OCI-LY7 (cell line): ENCODE data around the gene GPSM1. TPM values are rescaled to one million over a fixed set of nuclear protein-coding genes. Genes with fewer than 3 reads are reported as not detected.
"Not testable (repeated sequence)": the region's sequence is repeated elsewhere in the genome, so short reads cannot be mapped to it uniquely, and the experiment has no call there.

Experiments
- BruUV-seq: library from RNA; stranded (reverse); fragments of 400-500 nt; replicated peaks from 2 replicates; lab custom pipeline; 2021; lab: Mats Ljungman, UMichigan
- CTCF ChIA-PET: fragments of 300-600 bp; sonication (Branson Sonifier 250); formaldehyde crosslinking; loops from one replicate; lab custom pipeline; 2022; ENCODE audit warnings: antibody characterized with exemption; ENCODE audit not compliant: unreplicated experiment; lab: Charles Lee
- POLR2A ChIA-PET: fragments of 300-600 bp; sonication (Branson Sonifier 250); formaldehyde crosslinking; loops from one replicate; lab custom pipeline; 2022; ENCODE audit warnings: antibody characterized with exemption; lab: Charles Lee
- DNase-seq: peaks from one replicate; pipeline ENCODE4 v3.0.0-alpha.2; 2015; ENCODE audit warnings: low spot score
- H2AFZ ChIP-seq: fragments of 200-600 bp; sonication (generic), shearing (Covaris generic); 2 replicates; pipeline ENCODE4 v1.6.1; 2014; ENCODE audit warnings: mild to moderate bottlenecking, antibody characterized with exemption, low read length, moderate library complexity
- H3K27ac ChIP-seq: fragments of 200-600 bp; sonication (generic); 2 replicates; pipeline ENCODE4 v1.5.1; 2014; ENCODE audit warnings: mixed run types, low read depth, mild to moderate bottlenecking, moderate library complexity, low read length, inconsistent platforms; ENCODE audit not compliant: poor library complexity, severe bottlenecking
- H3K36me3 ChIP-seq: fragments of 200-600 bp; sonication (generic); 2 replicates; pipeline ENCODE4 v1.6.1; 2014; ENCODE audit warnings: mild to moderate bottlenecking, antibody characterized with exemption, low read length, moderate library complexity, mixed read lengths; ENCODE audit not compliant: insufficient read depth
- H3K4me1 ChIP-seq: fragments of 200-600 bp; sonication (generic); 2 replicates; pipeline ENCODE4 v1.5.1; 2014; ENCODE audit warnings: mild to moderate bottlenecking, low read length; ENCODE audit not compliant: insufficient read depth, poor library complexity, severe bottlenecking
- H3K4me2 ChIP-seq: fragments of 200-600 bp; sonication (generic); 2 replicates; pipeline ENCODE4 v1.6.1; 2014; ENCODE audit warnings: mild to moderate bottlenecking, low read length
- H3K4me3 ChIP-seq: fragments of 200-600 bp; sonication (generic); 2 replicates; pipeline ENCODE4 v1.5.1; 2014; ENCODE audit warnings: mild to moderate bottlenecking, low read depth, low read length; ENCODE audit not compliant: poor library complexity, severe bottlenecking
- H3K79me2 ChIP-seq: fragments of 200-600 bp; sonication (generic); 2 replicates; pipeline ENCODE4 v1.6.1; 2016; ENCODE audit warnings: low read depth, mild to moderate bottlenecking, low read length, moderate library complexity, mixed read lengths; ENCODE audit not compliant: insufficient read depth
- H3K9me2 ChIP-seq: fragments of 200-600 bp; sonication (generic); 2 replicates; pipeline ENCODE4 v1.6.1; 2016; ENCODE audit warnings: mild to moderate bottlenecking, low read length, mixed read lengths; ENCODE audit not compliant: insufficient read depth
- H3K9me3 ChIP-seq: fragments of 200-600 bp; sonication (generic); 2 replicates; pipeline ENCODE4 v1.6.1; 2014; ENCODE audit warnings: mild to moderate bottlenecking, mixed run types, low read length, mixed read lengths
- H4K20me1 ChIP-seq: fragments of 200-600 bp; sonication (generic); 2 replicates; pipeline ENCODE4 v1.6.1; 2014; ENCODE audit warnings: mild to moderate bottlenecking, antibody characterized with exemption, low read length, moderate library complexity, mixed read lengths; ENCODE audit not compliant: insufficient read depth
- CTCF ChIP-seq: fragments of 200-600 bp; sonication (generic); conservative IDR thresholded peaks from 2 replicates; pipeline ENCODE4 v1.5.1; 2014; ENCODE audit warnings: mild to moderate bottlenecking, antibody characterized with exemption, low read length, moderate library complexity, mixed read lengths
- EZH2phosphoT487 ChIP-seq: fragments of 200-600 bp; sonication (generic); IDR thresholded peaks from 2 replicates; pipeline ENCODE4 v1.6.1; 2018; ENCODE audit warnings: low read depth, borderline replicate concordance, mild to moderate bottlenecking, mixed run types, antibody characterized with exemption, low read length, moderate library complexity, mixed read lengths
- intact Hi-C: fragments of 100-400 bp; cut with micrococcal nuclease; formaldehyde crosslinking; loops from one replicate; pipeline ENCODE4 v1.10.0; 2022; ENCODE audit not compliant: unreplicated experiment
- total RNA-seq, 2 experiments: library from RNA; depleted of rRNA in 1 of 2; stranded (reverse); fragments of >200 nt in 1 of 2; shearing (Covaris generic) in 1 of 2; gene quantifications; 2 replicates each; pipeline ENCODE4 v1.2.3, GENCODE V29; 2014 to 2022

The GPSM1 gene
- total RNA-seq, 2 experiments from 2014 or later: not detected

- H3K79me2 ChIP-seq: peaks cover 41% of the 10 kb centered on the region
- H3K4me1 ChIP-seq: peaks cover 41% of the 10 kb centered on the region
- CTCF ChIA-PET, H2AFZ ChIP-seq, DNase-seq, H3K9me3 ChIP-seq, POLR2A ChIA-PET, H3K9me2 ChIP-seq, BruUV-seq, H3K27ac ChIP-seq, intact Hi-C loops, H3K4me3 ChIP-seq, H4K20me1 ChIP-seq, H3K4me2 ChIP-seq: not testable (repeated sequence)
- H3K36me3 ChIP-seq: peaks cover 68% of the 10 kb centered on the region
Observed at GRCh38 chr9:136407061-136407460, 79.7 kb downstream of the GPSM1 start.

GRCh38 chr9:136407911-136408310, 80.6 kb downstream of the GPSM1 start:
- TF ChIP-seq EZH2phosphoT487: no peak
- no peak for TF ChIP-seq CTCF
- ChIA-PET POLR2A (no interaction called here), CTCF (no interaction called here)
- BruUV-seq: no TSS peak
- H3K4me1 ChIP-seq: peaks cover 43% of the 10 kb centered on the region
- no peaks in the 10 kb centered on the region for H3K9me3 ChIP-seq
- intact Hi-C loops: no loop called here
- no peaks in the 10 kb centered on the region for H3K9me2 ChIP-seq
- H3K4me2 ChIP-seq: no peak overlapping the region
- H2AFZ ChIP-seq: no peak overlapping the region
- no peak overlapping the region for H3K27ac ChIP-seq
- H3K4me3 ChIP-seq: no peak overlapping the region
- H3K36me3 ChIP-seq: peaks cover 69% of the 10 kb centered on the region
- DNase-seq: no peak
- H3K79me2 ChIP-seq: peaks cover 49% of the 10 kb centered on the region
- H4K20me1 ChIP-seq: no peaks in the 10 kb centered on the region

Other genes with a start within 250 kb of the GPSM1 start
- 0.21 and 0.38 TPM in 2 replicates for gene NACC2, start 232.2 kb upstream of the GPSM1 start, total RNA-seq (2014; rRNA removed; shearing (Covaris generic))
- 0.63 and 0.72 TPM in 2 replicates for gene NACC2, start 232.2 kb upstream of the GPSM1 start, total RNA-seq (2022)
- 38.4 and 51.0 TPM in 2 replicates for gene TMEM250, start 208.7 kb upstream of the GPSM1 start, total RNA-seq (2014; rRNA removed; shearing (Covaris generic))
- 50.5 and 53.8 TPM in 2 replicates for gene TMEM250, start 208.7 kb upstream of the GPSM1 start, total RNA-seq (2022)
- not detected in 2 replicates for gene LHX3, start 122.4 kb upstream of the GPSM1 start, total RNA-seq (2014; rRNA removed; shearing (Covaris generic))
- 0.15 TPM in 1 of 2 replicates, not detected in the other for gene LHX3, start 122.4 kb upstream of the GPSM1 start, total RNA-seq (2022)
- 47.8 and 50.0 TPM in 2 replicates for gene QSOX2, start 81.7 kb upstream of the GPSM1 start, total RNA-seq (2014; rRNA removed; shearing (Covaris generic))
- gene QSOX2, start 81.7 kb upstream of the GPSM1 start, total RNA-seq (2022): 57.5 and 57.9 TPM in 2 replicates
- not detected in 2 replicates for gene CCDC187, start 23.4 kb upstream of the GPSM1 start, total RNA-seq (2014; rRNA removed; shearing (Covaris generic))
- not detected in 2 replicates for gene CCDC187, start 23.4 kb upstream of the GPSM1 start, total RNA-seq (2022)
- gene DNLZ, start 36.2 kb downstream of the GPSM1 start, total RNA-seq (2014; rRNA removed; shearing (Covaris generic)): 21.2 and 21.8 TPM in 2 replicates
- gene DNLZ, start 36.2 kb downstream of the GPSM1 start, total RNA-seq (2022): 13.1 and 16.8 TPM in 2 replicates
- 0.92 and 1.8 TPM in 2 replicates for gene CARD9, start 46.1 kb downstream of the GPSM1 start, total RNA-seq (2014; rRNA removed; shearing (Covaris generic))
- 1.7 and 2.1 TPM in 2 replicates for gene CARD9, start 46.1 kb downstream of the GPSM1 start, total RNA-seq (2022)
- 10.2 and 13.4 TPM in 2 replicates for gene SNAPC4, start 72.6 kb downstream of the GPSM1 start, total RNA-seq (2014; rRNA removed; shearing (Covaris generic))
- 15.4 and 16.8 TPM in 2 replicates for gene SNAPC4, start 72.6 kb downstream of the GPSM1 start, total RNA-seq (2022)
- gene ENTR1, start 83.1 kb downstream of the GPSM1 start, total RNA-seq (2014; rRNA removed; shearing (Covaris generic)): 87.2 and 103 TPM in 2 replicates
- gene ENTR1, start 83.1 kb downstream of the GPSM1 start, total RNA-seq (2022): 102 and 109 TPM in 2 replicates
- 53.3 and 60.4 TPM in 2 replicates for gene PMPCA, start 83.1 kb downstream of the GPSM1 start, total RNA-seq (2014; rRNA removed; shearing (Covaris generic))
- 76.1 and 76.4 TPM in 2 replicates for gene PMPCA, start 83.1 kb downstream of the GPSM1 start, total RNA-seq (2022)
- gene INPP5E, start 112.3 kb downstream of the GPSM1 start, total RNA-seq (2014; rRNA removed; shearing (Covaris generic)): 16.7 and 20.2 TPM in 2 replicates
- 21.3 and 27.8 TPM in 2 replicates for gene INPP5E, start 112.3 kb downstream of the GPSM1 start, total RNA-seq (2022)
- 15.5 and 23.7 TPM in 2 replicates for gene SEC16A, start 155.5 kb downstream of the GPSM1 start, total RNA-seq (2014; rRNA removed; shearing (Covaris generic))
- 52.0 and 60.1 TPM in 2 replicates for gene SEC16A, start 155.5 kb downstream of the GPSM1 start, total RNA-seq (2022)
- 9.3 and 17.6 TPM in 2 replicates for gene NOTCH1, start 218.5 kb downstream of the GPSM1 start, total RNA-seq (2014; rRNA removed; shearing (Covaris generic))
- gene NOTCH1, start 218.5 kb downstream of the GPSM1 start, total RNA-seq (2022): 15.5 and 17.9 TPM in 2 replicates